GM10266 (cell line): ENCODE measurements around the gene ADGRV1.
"Not testable (repeated sequence)": the region's sequence is repeated elsewhere in the genome, so short reads cannot be mapped to it uniquely, and the experiment has no call there.

Experiments used
- DNase-seq: peaks from one replicate; pipeline ENCODE4 v3.0.0; 2012; ENCODE audit errors: extremely low spot score
- CTCF ChIP-seq: IDR thresholded peaks from 2 replicates; pipeline ENCODE4 v1.5.1; 2012; ENCODE audit warnings: mild to moderate bottlenecking, low read depth; ENCODE audit not compliant: control insufficient read depth, insufficient read depth; ENCODE audit errors: missing control alignments

ADGRV1 gene

GRCh38 chr5:91006713-91007112, 448.1 kb downstream of the ADGRV1 start:
- no peak for TF ChIP-seq CTCF
- no peak for DNase-seq

GRCh38 chr5:91007251-91007650, 448.7 kb downstream of the ADGRV1 start:
- no peak for TF ChIP-seq CTCF

GRCh38 chr5:91007780-91008402, 449.3 kb downstream of the ADGRV1 start:
- no peak for TF ChIP-seq CTCF
- DNase-seq = no peak

More at GRCh38 chr5:91007251-91007650, 448.7 kb downstream of the ADGRV1 start:
- DNase-seq = no peak

GRCh38 chr5:91010090-91010489, 451.5 kb downstream of the ADGRV1 start:
- DNase-seq = no peak
- no peak for TF ChIP-seq CTCF

GRCh38 chr5:91011029-91011428, 452.4 kb downstream of the ADGRV1 start:
- TF ChIP-seq CTCF = no peak
- DNase-seq = no peak

GRCh38 chr5:91012867-91013266, 454.3 kb downstream of the ADGRV1 start:
- DNase-seq = not testable (repeated sequence)

- DNase-seq = no peak
These were observed 457.7 kb downstream of the ADGRV1 start for GRCh38 chr5:91016322-91016721.

More at GRCh38 chr5:91016322-91016721, 457.7 kb downstream of the ADGRV1 start:
- no peak for TF ChIP-seq CTCF
